ENCODE results near the gene NLRC5. TPM values are rescaled to one million over a fixed set of nuclear protein-coding genes. Genes with fewer than 3 reads are reported as not detected.

Gene NLRC5
- total RNA-seq, 4 donors from 2014 or later: 11.1 to 39.7 (median 16.3) TPM

- TF ChIP-seq EP300 (IDR thresholded peaks at IDR 0.05) (no peak), POLR2AphosphoS5 (IDR thresholded peaks at IDR 0.05) (no peak), CTCF (IDR thresholded peaks at IDR 0.05) (no peak)
- H3K27me3 ChIP-seq: no peaks in the 10 kb centered on the region
- no peaks in the 10 kb centered on the region for H3K36me3 ChIP-seq
- no peak for ATAC-seq
- 87 to 100% methylated on average over 1 of the region's 1 CpG for WGBS, 2 donors (ENCODE audit: low coverage in 1 of 2)
- no peak overlapping the region for H3K27ac ChIP-seq
- H3K9me3 ChIP-seq: no peaks in the 10 kb centered on the region
- peaks cover 0 to 11% (median 0%) of the 10 kb centered on the region in 3 donors for H3K4me1 ChIP-seq
- no peak overlapping the region for H3K4me3 ChIP-seq
These were observed 111.1 kb downstream of the NLRC5 start for GRCh38 chr16:57100445-57100844.

- WGBS, 2 donors (ENCODE audit: low coverage in 1 of 2): 71 to 83% methylated on average over 8 to 15 of the region's 16 CpGs
- Histone ChIP-seq H3K27ac (no peak overlapping the region), H3K9me3 (no peaks in the 10 kb centered on the region), H3K27me3 (no peaks in the 10 kb centered on the region), H3K36me3 (no peaks in the 10 kb centered on the region), H3K4me1 (peaks cover 0 to 24% (median 0%) of the 10 kb centered on the region in 3 donors), H3K4me3 (no peak overlapping the region)
- TF ChIP-seq CTCF (IDR thresholded peaks at IDR 0.05) (no peak), POLR2A (IDR thresholded peaks at IDR 0.05) (no peak), POLR2AphosphoS5 (IDR thresholded peaks at IDR 0.05) (no peak), EP300 (IDR thresholded peaks at IDR 0.05) (no peak)
- no peak for ATAC-seq
These were observed 113.8 kb downstream of the NLRC5 start for GRCh38 chr16:57102888-57103851.

GRCh38 chr16:57104706-57105105 lies 115.3 kb downstream of the NLRC5 start:
- no peaks in the 10 kb centered on the region for H3K9me3 ChIP-seq
- no peak overlapping the region for H3K27ac ChIP-seq
- H3K36me3 ChIP-seq: no peaks in the 10 kb centered on the region
- WGBS, 2 donors (ENCODE audit: low coverage in 1 of 2): 68 to 69% methylated on average over 3 of the region's 3 CpGs
- ATAC-seq: no peak
- TF ChIP-seq POLR2AphosphoS5 (IDR thresholded peaks at IDR 0.05): no peak
- no peak for TF ChIP-seq CTCF (IDR thresholded peaks at IDR 0.05)
- TF ChIP-seq EP300 (IDR thresholded peaks at IDR 0.05): no peak
- no peak for TF ChIP-seq POLR2A (IDR thresholded peaks at IDR 0.05)
- no peaks in the 10 kb centered on the region for H3K27me3 ChIP-seq
- H3K4me3 ChIP-seq: no peak overlapping the region
- peaks cover 0 to 22% (median 0%) of the 10 kb centered on the region in 3 donors for H3K4me1 ChIP-seq

- 81 to 92% methylated on average over 5 of the region's 7 CpGs for WGBS, 2 donors (ENCODE audit: low coverage in 1 of 2)
- ATAC-seq: no peak
- Histone ChIP-seq H3K36me3 (no peaks in the 10 kb centered on the region), H3K27ac (no peak overlapping the region), H3K4me1 (peaks cover 0 to 22% (median 0%) of the 10 kb centered on the region in 3 donors), H3K27me3 (no peaks in the 10 kb centered on the region), H3K4me3 (no peak overlapping the region), H3K9me3 (no peaks in the 10 kb centered on the region)
- no peak for TF ChIP-seq POLR2A (IDR thresholded peaks at IDR 0.05)
- no peak for TF ChIP-seq CTCF (IDR thresholded peaks at IDR 0.05)
- TF ChIP-seq POLR2AphosphoS5 (IDR thresholded peaks at IDR 0.05): no peak
- no peak for TF ChIP-seq EP300 (IDR thresholded peaks at IDR 0.05)
These were observed 115.8 kb downstream of the NLRC5 start for GRCh38 chr16:57105184-57105583.

- no peak for ATAC-seq
- no peaks in the 10 kb centered on the region for H3K27me3 ChIP-seq
- no peak for TF ChIP-seq CTCF (IDR thresholded peaks at IDR 0.05)
- no peak for TF ChIP-seq EP300 (IDR thresholded peaks at IDR 0.05)
- TF ChIP-seq POLR2A (IDR thresholded peaks at IDR 0.05): no peak
- TF ChIP-seq POLR2AphosphoS5 (IDR thresholded peaks at IDR 0.05): no peak
- no peak overlapping the region for H3K4me3 ChIP-seq
- peaks cover 0 to 22% (median 0%) of the 10 kb centered on the region in 3 donors for H3K4me1 ChIP-seq
- H3K9me3 ChIP-seq: no peaks in the 10 kb centered on the region
- no CpG with 5 or more reads among the region's 2 CpGs for WGBS, 2 donors (ENCODE audit: low coverage in 1 of 2)
- no peaks in the 10 kb centered on the region for H3K36me3 ChIP-seq
- no peak overlapping the region for H3K27ac ChIP-seq
These were observed 117.4 kb downstream of the NLRC5 start for GRCh38 chr16:57106767-57107166.
